Fibroblast of skin of right quadriceps (primary cell): Measurements from ENCODE around the gene TOGARAM1.

Experiments used
- DNase-seq: peaks from one replicate; pipeline ENCODE4 v3.0.0-alpha.2; 2013

The TOGARAM1 gene

DNA sequence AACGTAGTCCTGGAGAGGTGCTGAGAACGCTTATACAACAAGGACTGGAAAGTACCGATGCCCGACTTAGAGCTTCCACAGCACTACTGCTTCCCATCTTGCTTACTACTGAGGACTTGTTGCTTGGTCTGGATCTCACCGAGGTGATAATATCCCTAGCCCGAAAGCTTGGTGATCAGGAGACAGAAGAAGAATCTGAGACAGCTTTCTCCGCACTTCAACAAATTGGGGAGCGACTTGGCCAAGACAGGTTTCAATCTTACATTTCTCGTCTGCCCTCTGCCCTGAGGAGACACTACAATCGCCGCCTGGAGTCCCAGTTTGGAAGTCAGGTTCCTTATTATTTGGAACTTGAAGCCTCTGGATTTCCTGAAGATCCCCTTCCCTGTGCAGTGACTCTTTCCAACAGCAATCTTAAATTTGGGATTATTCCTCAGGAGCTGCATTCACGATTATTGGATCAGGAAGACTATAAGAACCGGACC, 1.1 kb downstream of the TOGARAM1 start:
- DNase-seq = no peak

GRCh38 chr14:44963775-44964380, 1.9 kb downstream of the TOGARAM1 start:
- DNase-seq = no peak

DNA sequence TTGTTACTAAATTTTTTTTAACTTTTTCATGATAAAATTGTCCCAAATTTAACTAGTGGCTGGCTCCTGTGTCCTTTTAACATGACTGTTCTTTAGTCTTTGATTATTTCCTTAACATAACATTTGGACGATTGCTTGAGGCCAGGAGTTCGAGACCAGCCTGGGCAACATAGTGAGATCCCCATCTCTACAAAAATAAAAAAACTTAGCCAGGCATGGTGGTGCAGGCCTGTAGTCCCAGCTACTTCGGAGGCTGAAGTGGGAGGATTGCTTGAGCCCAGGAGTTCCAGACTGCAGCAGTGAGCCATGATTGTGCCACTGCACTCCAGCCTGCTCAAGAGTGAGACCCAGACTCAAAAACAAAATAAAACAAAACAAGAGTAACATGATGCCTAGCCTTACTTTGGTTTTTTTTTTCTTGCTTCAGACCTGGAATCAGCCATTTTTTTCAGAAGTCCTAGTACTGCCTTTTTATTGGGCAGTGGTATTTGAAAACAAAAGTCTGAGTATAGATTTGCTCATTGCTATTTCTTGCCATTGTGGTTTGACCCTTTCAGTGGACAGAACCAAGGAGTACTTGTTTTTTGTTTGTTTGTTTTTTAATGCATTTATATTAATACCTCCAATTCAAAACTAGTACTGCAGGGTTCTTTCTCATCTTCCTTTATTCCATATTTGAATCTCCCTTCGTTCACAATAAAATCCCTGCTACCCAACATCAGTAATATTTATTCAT, 4.8 kb downstream of the TOGARAM1 start:
- no peak for DNase-seq

DNA sequence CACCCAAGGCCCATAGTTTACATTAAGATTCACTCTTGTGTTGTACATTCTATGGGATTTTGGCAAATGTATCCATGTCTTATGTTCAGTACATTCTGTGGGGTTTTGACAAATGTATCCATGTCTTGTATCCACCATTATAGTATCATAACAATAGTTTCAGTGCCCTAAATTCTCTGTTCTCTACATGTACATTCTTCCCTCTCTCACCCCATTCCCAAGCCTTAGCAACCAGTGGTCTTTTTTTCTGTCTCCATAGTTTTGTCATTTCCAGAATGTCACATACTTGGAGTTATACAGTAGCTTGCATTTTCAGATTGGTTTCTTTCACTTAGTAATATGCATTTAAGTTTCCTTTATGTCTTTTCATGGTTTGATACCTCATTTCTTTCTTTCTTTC, 6.7 kb downstream of the TOGARAM1 start:
- no peak for DNase-seq

DNA sequence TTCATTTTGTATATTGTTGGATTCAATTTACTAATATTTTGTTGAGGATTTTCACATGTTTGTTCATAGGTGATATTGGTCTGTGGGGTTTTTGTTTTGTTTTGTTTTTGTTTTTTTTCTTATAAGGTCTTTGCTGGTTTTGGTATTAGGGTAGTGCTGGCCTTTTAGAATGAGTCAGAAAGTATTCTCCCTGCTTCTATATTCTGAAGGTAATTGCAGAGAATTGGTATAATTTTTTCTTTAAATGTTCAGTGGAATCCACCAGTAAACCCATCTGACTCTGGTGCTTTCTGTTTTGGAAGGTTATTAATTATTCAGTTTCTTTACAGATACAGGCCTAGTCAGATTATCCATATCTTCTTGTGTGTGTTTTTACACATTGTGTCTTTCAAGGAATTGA, 8.9 kb downstream of the TOGARAM1 start:
- DNase-seq = no peak

- DNase-seq = no peak
Measured at GRCh38 chr14:44971459-44971858, 9.5 kb downstream of the TOGARAM1 start.

DNA sequence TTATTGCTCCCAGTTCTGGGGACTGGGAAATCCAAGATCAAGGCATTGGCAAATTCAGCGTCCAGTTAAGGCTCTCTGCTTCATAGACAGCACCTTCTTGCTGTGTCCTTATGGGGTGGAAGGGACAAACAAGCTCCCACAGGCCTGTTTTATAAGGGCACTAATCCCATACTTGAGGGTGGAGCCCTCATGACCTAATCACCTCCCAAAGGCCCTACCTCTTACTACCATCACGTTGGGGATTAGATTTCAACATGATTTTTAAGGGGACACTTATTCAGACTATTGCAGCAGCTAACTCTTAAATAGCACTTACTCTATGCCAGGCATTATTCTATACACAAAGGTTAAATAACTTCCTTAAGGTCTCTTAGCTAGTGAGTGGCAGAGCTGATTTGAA, 17.3 kb downstream of the TOGARAM1 start:
- DNase-seq = no peak

DNA sequence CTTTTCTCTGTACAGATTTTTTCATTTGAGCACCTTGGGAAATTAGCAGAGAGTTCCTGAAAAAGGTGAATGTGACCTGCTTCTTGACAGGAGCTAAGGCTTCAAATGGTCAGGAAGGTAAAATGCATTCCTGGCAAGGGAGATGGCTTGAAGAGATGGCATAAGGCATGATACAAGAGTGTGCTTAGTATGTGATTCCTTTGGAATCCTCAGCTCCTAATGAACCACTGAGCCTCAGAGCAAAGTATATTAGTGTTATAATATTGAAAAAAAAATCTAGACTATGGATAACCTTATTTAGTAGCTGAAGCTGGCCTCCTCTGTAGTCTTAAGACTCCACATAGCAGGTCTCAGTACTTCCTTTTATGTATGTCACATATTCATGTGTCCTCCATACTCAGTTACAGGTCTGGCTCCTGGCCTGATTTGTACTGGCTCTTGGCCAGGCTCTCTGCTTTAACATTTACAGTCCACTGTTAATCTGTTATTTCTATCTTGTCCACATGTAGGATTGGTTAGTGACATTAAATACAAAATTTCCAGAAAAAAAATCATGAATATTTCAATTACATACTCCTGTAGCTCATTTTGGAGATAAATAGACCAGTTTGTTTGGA, 17.9 kb downstream of the TOGARAM1 start:
- DNase-seq = no peak

GRCh38 chr14:44981198-44981597, 19.2 kb downstream of the TOGARAM1 start:
- DNase-seq = no peak

DNA sequence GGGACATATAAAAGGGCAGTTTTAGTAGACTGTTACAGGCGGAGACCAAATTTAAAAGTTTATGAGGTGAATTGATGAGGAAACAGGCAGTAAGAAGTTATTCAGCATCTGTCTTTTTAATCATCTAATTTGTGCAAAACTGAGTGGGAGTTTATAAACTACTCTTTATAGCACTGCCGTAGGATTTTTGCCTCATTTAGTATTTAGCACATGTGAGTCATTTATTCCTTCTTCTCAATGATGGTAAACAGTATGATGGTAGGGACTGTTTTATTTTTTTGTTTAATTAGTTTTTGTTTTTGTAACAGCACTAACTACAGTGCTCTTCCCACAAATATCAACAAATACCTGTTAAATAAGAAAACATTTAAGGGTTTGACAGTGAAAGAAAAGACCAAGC, 20.6 kb downstream of the TOGARAM1 start:
- DNase-seq = no peak

DNA sequence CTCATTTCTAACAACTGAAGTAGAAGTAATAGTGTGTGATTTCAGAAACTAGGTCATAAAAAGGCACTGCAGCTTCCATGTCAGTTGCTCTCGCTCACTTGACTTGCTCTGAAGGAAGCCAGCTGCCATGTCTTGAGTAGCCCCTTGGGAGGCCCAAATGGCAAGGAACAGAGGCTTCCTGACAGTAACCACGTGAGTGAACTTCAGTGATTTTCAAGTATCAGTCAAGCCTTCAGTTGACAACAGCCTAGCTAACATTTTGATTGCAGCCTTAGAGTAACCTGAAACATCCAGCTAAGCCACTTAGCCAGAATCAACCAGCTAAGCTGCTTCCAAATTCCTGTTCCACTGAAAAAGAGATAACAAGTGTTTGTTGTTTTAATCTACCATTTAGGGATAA, 26.7 kb downstream of the TOGARAM1 start:
- no peak for DNase-seq

- DNase-seq = no peak
Measured at GRCh38 chr14:44989497-44990440, 27.8 kb downstream of the TOGARAM1 start.

DNA sequence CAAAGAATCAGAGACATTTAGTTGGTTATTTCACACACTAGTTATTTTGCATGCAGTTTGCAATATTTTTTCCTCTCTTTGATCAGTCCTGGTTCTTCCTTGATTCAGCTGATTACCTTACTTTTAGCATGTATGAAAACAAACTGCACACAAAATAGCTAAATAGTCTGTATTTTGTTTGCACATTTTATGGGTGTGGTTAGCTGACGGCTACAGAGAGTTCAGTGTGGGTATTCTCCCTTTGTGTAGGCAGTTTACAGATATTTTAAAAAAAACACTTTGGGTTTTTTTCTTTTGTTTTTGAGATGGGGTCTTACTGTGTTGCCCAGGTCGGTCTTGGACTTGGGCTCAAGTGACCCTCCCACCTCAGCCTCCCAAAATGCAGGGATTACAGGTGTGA, 28.5 kb downstream of the TOGARAM1 start:
- no peak for DNase-seq

DNA sequence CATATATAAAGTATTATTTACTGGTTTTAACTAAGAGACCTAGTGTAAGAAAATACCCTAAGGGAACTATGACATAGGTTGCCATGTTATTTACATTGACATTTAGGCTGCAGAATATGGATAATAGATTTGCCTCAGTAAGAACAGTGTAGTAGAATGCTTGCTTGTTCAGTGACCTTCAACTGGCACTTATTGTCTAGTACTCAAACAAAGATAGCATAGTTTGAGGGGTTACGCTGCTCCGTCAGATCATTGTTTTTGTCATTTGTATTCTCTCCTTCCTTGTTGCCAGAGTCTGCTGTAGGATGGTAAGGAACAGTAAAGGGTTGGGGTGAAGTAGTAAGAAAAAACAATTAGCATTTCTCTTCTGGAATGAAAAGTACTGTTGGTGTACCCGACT, 33.2 kb downstream of the TOGARAM1 start:
- no peak for DNase-seq

- DNase-seq = no peak
Measured at GRCh38 chr14:44995770-44996294, 33.8 kb downstream of the TOGARAM1 start.

DNA sequence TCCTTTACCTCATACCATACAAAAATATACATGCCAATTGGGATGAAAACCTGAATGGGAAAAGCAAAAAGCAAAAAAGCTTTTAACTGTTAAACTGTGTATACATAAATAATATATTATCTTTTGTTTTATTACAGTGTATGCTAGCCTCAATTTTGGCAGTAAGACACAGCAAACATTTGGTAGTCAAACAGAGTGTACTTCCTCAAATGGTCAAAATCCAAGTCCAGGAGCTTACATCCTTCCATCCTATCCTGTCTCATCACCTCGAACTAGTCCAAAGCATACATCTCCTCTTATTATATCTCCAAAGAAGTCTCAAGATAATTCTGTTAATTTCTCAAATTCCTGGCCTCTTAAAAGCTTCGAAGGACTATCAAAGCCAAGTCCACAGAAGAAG, 41.9 kb downstream of the TOGARAM1 start:
- no peak for DNase-seq

DNA sequence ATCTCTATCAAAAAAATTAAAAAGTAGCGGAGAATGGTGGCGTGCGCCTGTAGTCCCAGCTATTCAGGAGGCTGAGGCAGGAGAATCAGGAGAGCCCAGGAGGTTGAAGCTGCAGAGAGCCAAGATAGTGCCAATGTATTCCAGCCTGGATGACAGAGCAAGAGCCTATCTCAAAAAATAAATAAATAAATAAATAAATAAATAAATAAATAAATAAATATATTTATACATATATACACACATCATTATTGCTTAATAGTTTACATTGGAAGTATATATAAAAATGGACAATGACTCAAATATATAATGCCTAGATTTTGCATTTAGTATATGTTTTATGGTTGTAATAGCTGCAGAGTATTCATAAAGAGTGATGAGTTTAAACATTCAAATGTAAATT, 53.1 kb downstream of the TOGARAM1 start:
- DNase-seq = no peak

DNA sequence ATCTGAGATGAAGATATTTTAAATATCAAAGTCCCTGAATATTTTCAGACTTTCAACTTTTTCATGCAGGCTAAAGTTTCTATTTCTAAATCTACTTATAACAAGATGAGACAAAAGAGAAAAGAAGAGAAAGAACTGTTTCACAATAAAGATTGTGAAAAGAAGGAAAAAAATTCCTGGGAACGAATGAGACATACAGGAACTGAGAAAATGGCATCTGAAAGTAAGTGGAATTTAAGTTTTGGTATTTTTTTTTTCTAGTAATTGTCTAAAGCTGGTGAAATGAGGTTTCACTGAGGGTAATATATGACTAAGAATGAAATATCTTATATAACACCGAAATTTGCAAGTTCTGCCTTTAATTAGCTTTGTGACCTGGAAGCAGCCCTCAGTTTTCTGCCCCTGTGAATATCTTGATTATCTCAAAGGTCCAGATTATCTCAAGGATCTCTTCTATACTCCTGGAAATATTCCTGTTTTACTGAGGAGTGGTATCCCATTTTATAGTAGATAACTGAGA, 66.2 kb downstream of the TOGARAM1 start:
- DNase-seq = no peak

- no peak for DNase-seq
Measured at GRCh38 chr14:45034730-45035129, 72.7 kb downstream of the TOGARAM1 start.

DNA sequence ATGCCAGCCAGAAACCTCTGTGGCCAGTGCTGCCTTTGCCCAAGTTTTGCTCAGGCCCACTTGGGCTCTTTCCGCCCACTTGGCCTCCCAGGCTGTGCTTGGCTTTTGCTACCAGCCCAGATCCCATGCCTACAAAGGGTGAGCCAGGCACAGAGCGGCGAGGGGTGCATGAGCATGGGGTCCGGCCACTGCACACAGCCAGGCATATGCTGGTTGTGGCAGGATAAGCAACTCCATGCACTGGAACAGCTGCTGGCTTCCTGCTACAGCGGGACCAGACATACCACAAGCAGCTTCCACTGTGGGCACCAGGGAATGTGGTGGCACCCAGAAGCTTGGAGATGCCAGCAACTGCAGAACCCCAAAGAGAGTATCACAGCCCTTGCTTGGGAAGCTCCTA, 76.3 kb downstream of the TOGARAM1 start:
- DNase-seq = no peak

DNA sequence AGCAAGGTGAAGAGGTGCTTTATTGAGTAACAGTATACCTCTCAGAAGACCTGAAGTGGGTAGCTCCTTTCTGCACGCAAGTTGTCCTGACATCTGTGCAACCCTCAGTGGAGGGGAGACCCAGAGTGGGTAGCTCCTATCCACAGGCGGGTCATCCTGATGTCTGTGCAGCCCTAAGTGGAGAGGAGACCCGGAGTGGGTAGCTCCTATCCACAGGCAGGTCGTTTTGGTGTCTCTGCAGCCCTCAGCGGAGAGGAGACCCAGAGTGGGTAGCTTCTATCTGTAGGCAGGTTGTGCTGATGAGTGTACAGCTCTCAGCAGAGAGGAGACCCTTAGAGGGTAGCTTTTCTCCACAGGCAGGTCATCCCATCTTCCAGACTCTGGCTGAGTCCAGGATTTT, 76.9 kb downstream of the TOGARAM1 start:
- DNase-seq = no peak

- no peak for DNase-seq
Measured at GRCh38 chr14:45039390-45039789, 77.4 kb downstream of the TOGARAM1 start.

GRCh38 chr14:45041641-45042040, 79.7 kb downstream of the TOGARAM1 start:
- no peak for DNase-seq
